OCI-LY7 (cell line): ENCODE data around the gene ITM2B.

Experiments used
- EZH2phosphoT487 ChIP-seq: fragments of 200-600 bp; sonication (generic); IDR thresholded peaks from 2 replicates; pipeline ENCODE4 v1.6.1; 2018; ENCODE audit warnings: low read depth, borderline replicate concordance, mild to moderate bottlenecking, mixed run types, antibody characterized with exemption, low read length, moderate library complexity, mixed read lengths
- TF ChIP-seq, protein P1 (sequence below): fragments of 200-600 bp; sonication (generic); conservative IDR thresholded peaks from 2 replicates; pipeline ENCODE4 v1.5.1; 2014; ENCODE audit warnings: mild to moderate bottlenecking, antibody characterized with exemption, low read length, moderate library complexity, mixed read lengths

GRCh38 chr13:48295271-48295670 is 62.3 kb downstream of the ITM2B start:
- TF ChIP-seq, protein P1, sequence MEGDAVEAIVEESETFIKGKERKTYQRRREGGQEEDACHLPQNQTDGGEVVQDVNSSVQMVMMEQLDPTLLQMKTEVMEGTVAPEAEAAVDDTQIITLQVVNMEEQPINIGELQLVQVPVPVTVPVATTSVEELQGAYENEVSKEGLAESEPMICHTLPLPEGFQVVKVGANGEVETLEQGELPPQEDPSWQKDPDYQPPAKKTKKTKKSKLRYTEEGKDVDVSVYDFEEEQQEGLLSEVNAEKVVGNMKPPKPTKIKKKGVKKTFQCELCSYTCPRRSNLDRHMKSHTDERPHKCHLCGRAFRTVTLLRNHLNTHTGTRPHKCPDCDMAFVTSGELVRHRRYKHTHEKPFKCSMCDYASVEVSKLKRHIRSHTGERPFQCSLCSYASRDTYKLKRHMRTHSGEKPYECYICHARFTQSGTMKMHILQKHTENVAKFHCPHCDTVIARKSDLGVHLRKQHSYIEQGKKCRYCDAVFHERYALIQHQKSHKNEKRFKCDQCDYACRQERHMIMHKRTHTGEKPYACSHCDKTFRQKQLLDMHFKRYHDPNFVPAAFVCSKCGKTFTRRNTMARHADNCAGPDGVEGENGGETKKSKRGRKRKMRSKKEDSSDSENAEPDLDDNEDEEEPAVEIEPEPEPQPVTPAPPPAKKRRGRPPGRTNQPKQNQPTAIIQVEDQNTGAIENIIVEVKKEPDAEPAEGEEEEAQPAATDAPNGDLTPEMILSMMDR, result no peak
- TF ChIP-seq EZH2phosphoT487, result no peak
